ENCODE results near the gene NUDC. TPM values are rescaled to one million over a fixed set of nuclear protein-coding genes. Genes with fewer than 3 reads are reported as not detected.
A peak's percentile ranks its signal among the peaks of the same experiment; 100 is the strongest.
"Not testable (repeated sequence)": the region's sequence is repeated elsewhere in the genome, so short reads cannot be mapped to it uniquely, and the experiment has no call there.

NUDC gene
- 54.8 TPM for polyA plus RNA-seq (ENCODE audit: insufficient read length)

DNA sequence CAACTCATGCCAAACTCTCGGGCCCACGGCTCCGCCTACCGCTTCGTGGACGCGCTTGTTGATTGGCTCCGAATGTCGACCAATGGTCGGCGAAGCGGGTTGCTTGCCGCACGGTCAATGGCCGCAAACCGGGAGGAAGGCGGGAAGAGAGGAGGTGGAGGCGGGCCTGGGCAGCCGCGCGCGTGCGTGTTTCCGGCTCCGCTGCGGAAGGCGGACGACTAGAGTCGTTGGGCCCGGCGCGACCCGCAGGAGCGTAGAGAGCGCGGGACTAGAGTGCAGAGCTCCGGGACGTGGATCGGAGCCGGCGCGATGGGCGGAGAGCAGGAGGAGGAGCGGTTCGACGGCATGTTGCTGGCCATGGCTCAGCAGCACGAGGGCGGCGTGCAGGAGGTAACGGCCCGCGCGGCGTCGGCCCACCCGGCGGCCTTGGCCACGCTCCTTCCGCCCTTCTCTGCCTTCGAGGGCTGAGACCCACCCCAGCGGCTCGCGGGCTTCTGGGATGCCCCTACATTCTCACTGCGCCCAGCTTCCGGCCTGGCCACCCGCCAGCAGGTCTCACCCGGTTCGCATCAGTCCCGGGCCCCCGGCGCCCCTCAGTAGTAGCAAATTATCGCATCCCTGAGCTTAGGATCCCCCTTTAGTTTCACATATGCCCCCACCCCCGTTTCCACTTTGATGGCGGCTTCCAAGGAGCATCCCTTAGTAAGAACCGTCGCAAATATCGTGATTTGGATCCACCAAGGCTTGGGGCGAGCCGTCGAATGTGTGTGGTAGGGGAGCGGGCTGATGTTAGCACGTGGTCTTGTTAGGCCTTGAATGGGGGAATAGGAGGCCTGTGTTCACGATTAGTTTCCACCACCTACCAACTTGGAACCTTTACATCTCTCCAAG, at the start of gene NUDC:
NUDC (plus strand) TSS at position 204 of the 891 bp plus-strand sequence; CDS start at position 310, 106 bp downstream.
- DNase-seq: peak; percentile 96

- DNase-seq: not testable (repeated sequence)
Measured at GRCh38 chr1:26873097-26873496, 48.4 kb upstream of the NUDC start.

DNA sequence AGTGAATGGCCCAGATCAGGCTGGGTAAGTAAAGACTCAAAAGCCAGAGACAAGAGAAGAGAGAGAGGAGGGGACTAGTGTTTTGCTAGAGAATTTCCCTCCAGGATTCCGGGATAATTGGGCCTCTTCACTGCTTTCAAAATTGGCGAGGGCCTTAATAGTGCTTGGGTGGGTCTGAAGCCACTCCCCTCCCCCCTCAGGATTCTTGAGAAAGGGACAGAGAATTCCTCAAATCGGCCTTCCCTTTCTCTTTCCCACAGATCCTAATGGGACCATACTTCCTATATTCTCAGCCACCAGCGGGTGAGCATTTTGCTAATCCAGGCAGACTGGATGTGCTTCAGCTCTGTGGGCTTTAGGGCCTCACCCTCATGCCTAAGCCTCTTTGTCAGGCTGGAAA, 46.6 kb upstream of the NUDC start:
- DNase-seq: no peak

DNA sequence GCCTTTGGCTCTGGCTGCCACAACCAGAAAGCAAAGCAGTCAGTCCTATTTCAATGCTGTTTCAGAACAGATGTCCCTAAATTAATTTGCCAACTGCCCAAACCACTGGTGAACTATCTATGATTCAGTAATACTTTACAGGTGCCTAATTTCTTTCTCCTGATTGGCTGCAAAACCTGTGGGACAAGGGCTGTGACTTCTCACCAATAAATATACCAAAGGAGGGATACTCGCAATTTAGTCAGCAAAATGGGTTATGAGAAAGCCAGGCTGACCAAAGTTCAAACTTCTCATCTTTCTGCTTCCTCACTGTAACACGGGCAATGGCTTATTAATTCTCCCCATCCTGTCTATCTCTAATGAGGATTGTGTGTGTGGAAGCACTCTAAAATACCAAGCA, 44.2 kb upstream of the NUDC start:
- no peak for DNase-seq

DNA sequence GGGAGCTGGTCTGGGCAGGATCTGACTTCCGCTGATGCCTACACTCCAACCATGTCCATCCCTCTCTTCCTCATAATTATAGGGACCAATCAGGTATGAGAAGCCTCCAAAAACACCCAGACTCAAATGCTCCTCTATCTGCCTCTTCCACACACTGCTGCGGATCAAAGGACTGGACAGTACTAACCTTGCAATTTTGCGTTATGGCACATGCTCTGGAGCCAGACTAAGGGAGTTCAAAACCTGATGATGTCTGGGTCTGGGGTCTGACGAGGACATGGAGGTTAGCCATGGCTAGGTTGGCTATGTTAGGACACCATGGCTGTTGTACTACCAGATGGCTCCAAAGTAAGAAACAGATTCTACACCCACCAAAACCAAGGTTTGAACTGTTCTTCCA, 41.8 kb upstream of the NUDC start:
- DNase-seq: no peak

DNA sequence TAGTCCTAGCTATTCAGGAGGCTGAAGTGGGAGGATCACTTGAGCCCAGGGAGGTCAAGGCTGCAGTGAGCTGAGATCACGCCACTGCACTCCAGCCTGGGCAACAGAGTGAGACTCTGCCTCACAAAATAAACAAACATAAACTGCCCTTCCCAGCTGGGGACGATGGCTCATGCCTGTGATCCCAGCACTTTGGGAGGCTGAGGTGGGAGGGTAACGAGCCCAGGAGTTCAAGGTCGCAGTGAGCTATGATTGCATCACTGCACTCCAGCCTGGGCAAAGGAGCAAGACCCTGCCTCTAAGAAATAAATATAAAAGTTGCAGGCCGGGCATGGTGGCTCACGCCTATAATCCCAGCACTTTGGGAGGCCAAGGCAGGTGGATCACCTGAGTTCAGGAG, 39.9 kb upstream of the NUDC start:
- not testable (repeated sequence) for DNase-seq

GRCh38 chr1:26882696-26883463, 38.7 kb upstream of the NUDC start:
- DNase-seq: no peak

GRCh38 chr1:26887125-26887524, 34.4 kb upstream of the NUDC start:
- no peak for DNase-seq

DNA sequence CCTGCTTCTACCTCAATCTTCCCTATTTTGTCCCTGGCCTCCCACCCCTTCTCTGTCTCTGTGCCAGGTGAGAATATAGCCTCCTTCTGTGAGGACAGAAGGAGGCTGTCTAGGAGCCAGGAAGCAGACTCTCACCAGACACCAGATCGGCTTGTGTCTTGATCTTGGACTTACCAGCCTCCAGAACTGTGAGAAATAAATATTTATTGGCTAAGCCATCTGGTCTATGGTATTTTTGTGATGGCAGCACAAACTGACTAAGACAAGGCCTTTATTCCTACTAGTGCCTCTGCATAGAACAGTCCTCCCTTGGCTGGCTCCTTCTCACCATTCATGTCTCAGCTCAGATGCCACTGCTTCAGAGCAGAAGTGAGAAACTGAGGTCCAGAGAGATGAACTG, 33.3 kb upstream of the NUDC start:
- no peak for DNase-seq

DNA sequence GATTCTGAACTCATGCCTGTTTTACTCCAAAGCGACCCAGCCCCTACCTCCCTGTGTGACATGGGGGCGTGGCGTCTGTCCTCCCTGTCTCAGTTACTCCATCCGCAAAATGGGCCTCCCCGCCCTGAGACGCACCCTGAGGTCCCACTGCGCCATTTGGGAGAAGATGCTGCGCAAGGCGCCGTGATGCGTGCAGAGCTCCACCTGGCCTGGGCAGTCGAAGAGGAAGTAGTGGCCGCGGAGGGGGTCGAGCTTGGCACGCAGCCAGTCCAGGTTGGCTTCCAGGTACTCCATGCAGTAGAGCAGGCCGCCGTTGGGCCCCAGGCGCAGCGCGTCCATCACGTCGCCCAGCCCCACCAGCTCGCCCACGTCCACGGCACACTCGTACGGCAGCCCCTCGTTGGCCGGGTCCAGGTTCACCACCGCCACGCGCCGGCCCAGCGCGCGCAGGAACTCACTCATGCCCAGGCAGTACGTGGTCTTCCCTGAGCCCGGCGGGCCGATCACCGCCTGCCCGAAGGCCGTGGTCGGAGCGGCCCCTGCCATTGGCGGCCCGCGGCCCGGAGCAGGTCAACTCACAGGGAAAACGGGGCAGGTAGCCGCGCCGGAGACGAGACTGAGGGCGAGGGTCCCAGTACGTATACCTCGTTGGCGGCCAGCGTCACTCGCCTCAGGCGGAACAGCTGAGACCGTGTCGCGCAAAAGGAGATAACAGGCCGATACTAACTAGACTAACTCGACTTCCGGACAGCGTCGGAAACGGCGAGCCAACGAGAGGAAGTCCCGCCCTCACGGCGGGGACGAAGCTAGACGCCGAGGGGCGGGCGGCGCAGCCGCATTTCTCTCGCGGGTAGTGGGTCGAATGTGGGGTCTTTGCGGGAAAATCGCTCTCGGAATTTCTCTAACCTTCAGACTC, 31.7 kb upstream of the NUDC start, which contains the start of gene GPN2:
GPN2 (minus strand) TSS at position 733 of the 916 bp plus-strand sequence; CDS start at position 546, 187 bp downstream.
- DNase-seq: peak; percentile 87

- peak; percentile 12 for DNase-seq
Measured at GRCh38 chr1:26890467-26890796, 31.1 kb upstream of the NUDC start.

DNA sequence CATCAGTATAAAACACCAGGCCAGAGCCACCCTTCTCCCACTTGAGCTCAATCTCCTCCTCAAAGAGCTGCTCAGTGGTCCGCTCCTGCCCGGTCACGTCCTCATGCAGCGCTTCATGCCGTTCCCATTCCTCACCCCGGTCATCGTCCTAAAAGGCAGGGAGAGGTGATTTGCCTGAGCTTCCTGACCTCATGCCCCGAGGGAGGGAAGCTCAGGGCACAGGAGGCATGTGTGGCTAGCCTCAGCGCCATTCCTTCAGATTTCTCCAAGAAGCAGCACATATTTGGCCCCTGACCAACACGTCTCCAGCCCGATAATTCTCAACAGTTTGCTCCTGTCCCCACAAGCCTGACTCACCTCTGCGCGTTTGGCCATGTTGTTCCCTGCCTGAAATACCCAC, 27.3 kb upstream of the NUDC start:
- DNase-seq: no peak

DNA sequence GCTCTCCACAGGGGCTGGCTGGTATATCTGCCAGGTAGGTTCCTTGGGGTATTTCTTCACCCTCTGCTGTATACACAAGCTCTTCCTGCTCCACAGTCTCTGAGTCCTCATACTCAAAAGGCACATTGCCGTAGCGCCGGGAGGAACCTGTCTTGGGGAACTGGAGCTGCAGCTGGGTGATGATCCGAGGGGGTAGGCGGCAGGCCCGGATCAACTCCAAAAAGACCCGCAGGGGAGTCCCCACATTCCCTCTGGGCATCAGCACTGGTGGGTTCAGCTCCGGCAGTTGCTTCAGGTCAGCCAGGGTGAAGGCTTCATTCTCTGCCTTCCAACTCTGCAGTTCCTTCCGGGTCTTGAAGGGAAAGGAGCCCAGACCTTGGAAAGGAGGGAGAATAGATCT, 24.2 kb upstream of the NUDC start:
- DNase-seq: no peak

DNA sequence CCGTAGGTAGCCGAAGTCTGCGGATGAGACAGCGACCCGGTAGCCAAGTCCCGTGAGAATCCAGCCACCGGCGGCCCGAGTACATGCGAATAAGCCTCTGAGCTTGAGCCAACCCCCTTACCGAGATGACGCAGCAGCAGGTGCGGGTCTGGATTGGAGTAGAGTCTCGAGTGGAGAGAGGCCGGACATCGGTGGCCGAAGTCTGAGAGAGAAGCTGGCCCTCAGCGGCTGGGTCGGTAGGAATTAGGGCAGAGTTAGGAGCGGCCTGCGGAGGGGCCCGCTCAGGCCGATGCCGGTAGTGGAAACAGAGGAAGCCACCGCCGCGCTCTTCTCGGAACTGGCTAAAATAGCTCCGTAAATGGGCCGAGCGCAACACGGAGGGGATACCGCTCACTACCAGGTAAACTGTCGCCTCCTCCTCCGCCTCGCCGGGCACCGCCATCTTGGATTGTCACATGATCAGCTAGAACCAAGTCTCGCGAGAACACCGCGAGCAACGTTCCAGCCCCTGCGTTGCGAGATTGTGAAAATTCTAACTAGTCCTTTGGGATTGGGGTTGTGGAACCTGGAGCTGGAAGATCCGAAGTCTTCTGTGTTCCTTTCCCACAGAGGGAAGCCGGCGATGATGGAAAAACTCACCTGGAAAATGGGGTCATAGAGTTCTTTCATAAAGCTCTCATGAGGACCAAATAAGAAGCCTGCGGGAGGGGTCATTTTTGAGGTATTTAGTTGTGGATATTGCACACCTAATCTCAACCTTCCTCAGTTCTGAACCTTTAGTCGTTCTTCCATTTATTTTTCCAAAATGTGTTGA, 21.3 kb upstream of the NUDC start, which contains the start of gene GPATCH3:
GPATCH3 (minus strand) TSS at position 467 of the 814 bp plus-strand sequence; CDS start at position 442, 25 bp downstream.
- peak; percentile 91 for DNase-seq

- no peak for DNase-seq
Measured at GRCh38 chr1:26900815-26901511, 20.6 kb upstream of the NUDC start.

DNA sequence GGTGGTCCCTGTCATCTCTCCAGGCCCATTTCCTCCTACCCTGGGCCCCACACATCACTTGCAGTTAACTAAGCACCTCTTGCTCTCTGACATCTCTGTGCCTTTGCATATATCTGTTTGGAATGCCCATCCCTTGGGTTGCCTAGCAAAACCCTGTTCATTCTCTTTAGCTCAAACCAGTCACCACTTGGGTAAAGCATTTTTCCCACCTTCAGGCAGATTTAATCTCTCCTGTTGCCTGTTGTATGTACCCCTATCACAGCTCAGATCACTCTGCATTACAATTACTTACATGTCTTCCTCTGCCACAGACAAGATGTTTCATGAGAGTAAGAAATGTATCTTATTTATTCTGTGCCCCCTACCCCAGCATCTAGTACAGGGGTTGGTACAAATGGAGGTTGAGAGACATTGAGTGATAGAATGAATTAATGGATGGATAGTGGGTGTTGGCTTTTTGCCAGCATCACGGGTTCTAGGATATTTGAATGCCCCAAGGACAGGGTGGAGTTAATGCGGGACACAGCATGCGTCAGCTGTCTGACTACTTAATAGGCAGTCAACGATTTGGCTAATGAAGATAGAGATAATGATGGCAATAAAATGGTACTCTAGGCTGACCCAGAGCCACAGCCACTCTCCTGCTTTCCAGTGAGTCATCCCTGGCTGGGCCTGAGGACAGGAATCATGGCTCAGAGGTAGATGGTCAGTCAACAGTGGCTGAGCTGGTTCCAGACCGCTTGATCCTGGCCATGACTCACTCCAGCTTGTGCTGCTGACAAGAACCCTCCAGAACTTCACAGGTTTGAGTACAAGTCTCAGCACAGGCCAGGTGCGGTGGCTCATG, 14.2 kb upstream of the NUDC start:
- DNase-seq: no peak

GRCh38 chr1:26909951-26910342, 11.6 kb upstream of the NUDC start:
- no peak for DNase-seq

DNA sequence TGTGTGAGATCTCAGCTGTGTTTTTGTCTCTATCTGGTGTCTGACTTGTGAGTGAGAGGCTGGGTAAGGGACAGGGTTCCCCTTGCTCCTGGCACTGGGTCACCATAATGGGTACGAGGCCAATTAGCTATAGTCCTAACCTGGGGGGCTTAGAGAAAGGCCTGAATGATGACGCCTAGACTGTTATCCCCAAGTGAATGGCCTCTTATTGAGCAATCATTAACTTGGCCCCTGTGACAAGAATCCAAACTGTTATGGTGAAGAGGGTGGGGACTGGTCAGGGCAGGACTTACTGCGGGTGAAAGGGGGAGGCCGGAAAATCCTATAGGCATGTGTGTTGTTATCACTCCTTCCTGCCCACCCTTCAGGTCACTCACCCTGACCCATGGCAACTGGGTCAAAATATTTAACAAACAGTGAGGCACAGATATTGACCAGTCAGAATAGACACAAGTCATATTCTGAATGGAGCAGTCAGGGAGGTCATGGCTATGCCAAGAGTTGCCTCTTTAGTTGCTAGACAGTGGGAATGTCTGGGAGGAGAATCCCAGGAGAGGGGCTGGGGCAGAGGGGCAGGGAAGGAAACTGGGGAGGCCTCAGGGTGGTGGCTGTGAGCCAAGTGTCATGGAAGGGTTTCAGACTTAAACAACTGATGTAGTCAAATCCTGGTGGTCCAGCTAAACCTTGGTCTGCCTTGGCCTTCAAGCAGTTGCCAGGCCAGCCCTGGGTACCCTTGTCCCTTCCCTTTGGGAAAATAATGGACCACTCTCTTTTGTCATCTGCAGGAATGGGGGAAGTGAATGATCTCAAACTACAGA, 11.0 kb upstream of the NUDC start:
- no peak for DNase-seq
